ENCODE measurements around the gene TCF12. TPM values are rescaled to one million over a fixed set of nuclear protein-coding genes. Genes with fewer than 3 reads are reported as not detected.

The TCF12 gene
- polyA plus RNA-seq, 3 donors, result 15.8 to 52.5 (median 27.6) TPM

DNA sequence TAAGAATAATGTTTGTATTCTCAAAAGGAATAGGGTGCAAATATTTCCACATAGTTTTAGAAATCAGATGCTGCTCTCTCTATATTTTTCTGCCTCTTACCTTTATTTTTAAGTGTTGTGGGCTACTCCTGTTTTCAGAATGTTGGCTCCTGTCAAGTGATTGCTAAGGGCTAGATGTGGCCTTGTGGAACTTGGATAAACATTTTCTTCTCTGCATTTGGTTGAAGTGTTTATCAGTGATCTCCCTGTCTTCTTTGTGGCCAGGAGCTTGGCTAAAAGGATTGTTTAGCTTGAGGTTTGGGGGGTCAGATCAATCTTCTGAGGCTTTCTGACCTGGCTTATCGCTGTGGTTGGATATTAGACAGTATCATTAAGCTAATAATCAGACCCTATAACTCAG is 112.6 kb downstream of the TCF12 start:
- DNase-seq, result no peak
- Histone ChIP-seq H3K27ac (ENCODE audit: low read depth in 1 of 2, low read length in 2 of 2) (peak overlapping the region in 1 of 2 donors; percentile 44), H3K4me1 (ENCODE audit: control insufficient read depth in 1 of 2, insufficient read depth in 2 of 2, low read length in 2 of 2) (peaks cover 10 to 12% of the 10 kb centered on the region in 2 donors), H4K20me1 (ENCODE audit: insufficient read depth, low read length) (peaks cover 72% of the 10 kb centered on the region), H2AFZ (ENCODE audit: insufficient read depth, low read depth, low read length, poor library complexity, severe bottlenecking) (no peak overlapping the region), H3K27me3 (ENCODE audit: control insufficient read depth in 2 of 2, insufficient read depth in 2 of 2, low read length in 2 of 2) (no peaks in the 10 kb centered on the region), H3K79me2 (ENCODE audit: insufficient read depth, low read length) (peaks cover 88% of the 10 kb centered on the region), H3K9ac (ENCODE audit: insufficient read depth, low read length, poor library complexity, severe bottlenecking) (no peak overlapping the region), H3K4me2 (replicated peaks; ENCODE audit: extremely low read depth, low read length, poor library complexity, severe bottlenecking) (no peak overlapping the region), H3K4me3 (replicated peaks in 1 of 3; ENCODE audit: low read depth in 2 of 3, low read length in 3 of 3) (no peak overlapping the region), H3K9me3 (replicated peaks in 1 of 2; ENCODE audit: control insufficient read depth in 1 of 2, insufficient read depth in 1 of 2, low read length in 2 of 2) (peaks cover 0 to 6% of the 10 kb centered on the region in 2 donors), H3K36me3 (replicated peaks in 1 of 2; ENCODE audit: control insufficient read depth in 1 of 2, insufficient read depth in 2 of 2, low read length in 2 of 2) (no peaks in the 10 kb centered on the region)
- TF ChIP-seq, protein P1, sequence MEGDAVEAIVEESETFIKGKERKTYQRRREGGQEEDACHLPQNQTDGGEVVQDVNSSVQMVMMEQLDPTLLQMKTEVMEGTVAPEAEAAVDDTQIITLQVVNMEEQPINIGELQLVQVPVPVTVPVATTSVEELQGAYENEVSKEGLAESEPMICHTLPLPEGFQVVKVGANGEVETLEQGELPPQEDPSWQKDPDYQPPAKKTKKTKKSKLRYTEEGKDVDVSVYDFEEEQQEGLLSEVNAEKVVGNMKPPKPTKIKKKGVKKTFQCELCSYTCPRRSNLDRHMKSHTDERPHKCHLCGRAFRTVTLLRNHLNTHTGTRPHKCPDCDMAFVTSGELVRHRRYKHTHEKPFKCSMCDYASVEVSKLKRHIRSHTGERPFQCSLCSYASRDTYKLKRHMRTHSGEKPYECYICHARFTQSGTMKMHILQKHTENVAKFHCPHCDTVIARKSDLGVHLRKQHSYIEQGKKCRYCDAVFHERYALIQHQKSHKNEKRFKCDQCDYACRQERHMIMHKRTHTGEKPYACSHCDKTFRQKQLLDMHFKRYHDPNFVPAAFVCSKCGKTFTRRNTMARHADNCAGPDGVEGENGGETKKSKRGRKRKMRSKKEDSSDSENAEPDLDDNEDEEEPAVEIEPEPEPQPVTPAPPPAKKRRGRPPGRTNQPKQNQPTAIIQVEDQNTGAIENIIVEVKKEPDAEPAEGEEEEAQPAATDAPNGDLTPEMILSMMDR (IDR thresholded peaks at IDR 0.05), result no peak
- Mint-ChIP-seq H3K36me3 (no peaks in the 10 kb centered on the region), H3K27me3 (ENCODE audit: low read depth in 3 of 3) (no peaks in the 10 kb centered on the region), H3K27ac (peak overlapping the region in 2 of 7 donors; percentile 8 to 48), H3K9me3 (peaks cover 0 to 8% (median 5%) of the 10 kb centered on the region in 7 donors), H3K4me3 (no peak overlapping the region), H3K4me1 (peaks cover 17% of the 10 kb centered on the region)
- no CpG with 5 or more reads among the region's 1 CpG for WGBS (ENCODE audit: insufficient coverage)
- intact Hi-C loops (cut with micrococcal nuclease), result no loop called here

DNA sequence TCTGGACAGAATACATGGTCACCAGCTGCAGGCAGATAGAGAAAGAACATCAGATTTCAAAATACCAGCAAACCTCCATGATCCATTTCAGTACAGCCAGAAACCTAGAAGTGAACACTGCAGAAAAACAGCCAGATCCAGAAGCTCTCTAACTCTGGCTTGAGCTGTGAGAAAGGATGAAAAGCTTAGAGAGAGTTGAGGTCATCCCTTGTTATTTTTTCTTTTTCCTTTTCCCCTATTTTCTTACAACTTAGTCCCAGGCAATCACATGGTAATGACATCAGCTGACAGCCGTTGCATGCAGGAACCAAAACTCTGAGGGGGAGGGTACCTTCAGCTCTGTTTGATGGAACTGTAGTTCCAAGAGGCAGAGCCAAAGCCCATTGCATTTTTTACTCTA is 113.2 kb downstream of the TCF12 start:
- peak overlapping the region in 1 of 2 donors; percentile 44 for H3K27ac ChIP-seq (ENCODE audit: low read depth in 1 of 2, low read length in 2 of 2)
- H3K4me3 Mint-ChIP-seq, result peak overlapping the region in 1 of 2 donors; percentile 18
- peaks cover 75% of the 10 kb centered on the region for H4K20me1 ChIP-seq (ENCODE audit: insufficient read depth, low read length)
- peaks cover 83% of the 10 kb centered on the region for H3K79me2 ChIP-seq (ENCODE audit: insufficient read depth, low read length)
- DNase-seq, result peak in 2 of 3 donors; percentile 10 to 28
- no peak overlapping the region for H3K4me3 ChIP-seq (replicated peaks in 1 of 3; ENCODE audit: low read depth in 2 of 3, low read length in 3 of 3)
- no CpG with 5 or more reads among the region's 1 CpG for WGBS (ENCODE audit: insufficient coverage)
- peaks cover 10 to 13% of the 10 kb centered on the region in 2 donors for H3K4me1 ChIP-seq (ENCODE audit: control insufficient read depth in 1 of 2, insufficient read depth in 2 of 2, low read length in 2 of 2)
- no peaks in the 10 kb centered on the region for H3K36me3 ChIP-seq (replicated peaks in 1 of 2; ENCODE audit: control insufficient read depth in 1 of 2, insufficient read depth in 2 of 2, low read length in 2 of 2)
- no peaks in the 10 kb centered on the region for H3K27me3 Mint-ChIP-seq (ENCODE audit: low read depth in 3 of 3)
- intact Hi-C loops (cut with micrococcal nuclease), result no loop called here
- no peak overlapping the region for H2AFZ ChIP-seq (ENCODE audit: insufficient read depth, low read depth, low read length, poor library complexity, severe bottlenecking)
- H3K27me3 ChIP-seq (ENCODE audit: control insufficient read depth in 2 of 2, insufficient read depth in 2 of 2, low read length in 2 of 2), result no peaks in the 10 kb centered on the region
- H3K9me3 ChIP-seq (replicated peaks in 1 of 2; ENCODE audit: control insufficient read depth in 1 of 2, insufficient read depth in 1 of 2, low read length in 2 of 2), result peaks cover 0 to 6% of the 10 kb centered on the region in 2 donors
- H3K9me3 Mint-ChIP-seq, result peaks cover 0 to 8% (median 5%) of the 10 kb centered on the region in 7 donors
- TF ChIP-seq, protein P1 (IDR thresholded peaks at IDR 0.05), result no peak
- peak overlapping the region in 3 of 7 donors; percentile 14 to 48 (median 41) for H3K27ac Mint-ChIP-seq
- H3K4me1 Mint-ChIP-seq, result peaks cover 22% of the 10 kb centered on the region
- H3K36me3 Mint-ChIP-seq, result no peaks in the 10 kb centered on the region
- peak overlapping the region; percentile 4 for H3K9ac ChIP-seq (ENCODE audit: insufficient read depth, low read length, poor library complexity, severe bottlenecking)
- no peak overlapping the region for H3K4me2 ChIP-seq (replicated peaks; ENCODE audit: extremely low read depth, low read length, poor library complexity, severe bottlenecking)

Data from CD14-positive monocyte (primary cell).